Heart left ventricle (tissue), 13 donors: ENCODE data around the gene DHX35.
A peak's percentile ranks its signal among the peaks of the same experiment; 100 is the strongest.

Experiments used
- POLR2A ChIP-seq, 2 donors: fragments of 450-650 bp; IDR thresholded peaks; one replicate each; pipeline ENCODE4 v1.6.1; 2017; ENCODE audit warnings: antibody characterized with exemption in 2 of 2, mild to moderate bottlenecking in 2 of 2, moderate library complexity in 2 of 2
- TF ChIP-seq, protein P1 (sequence below), 12 donors: fragments of 200-600 bp; sonication (generic) in 4 of 12; IDR thresholded peaks; one replicate each; pipeline versions ENCODE4 v1.5.0 to v1.8.0; 2018 to 2022; ENCODE audit warnings: antibody characterized with exemption in 12 of 12, mild to moderate bottlenecking in 5 of 12
- donor health status: ischemic (EF 13 %, LVEDD 7.1; RV severe dilation, severe dysfunction).
- donor health status: DM: no; HTN: yes; CAD: no.
- donor health status: DM: no; HTN: no; CAD: no.
- donor health status: ischemic (EF 25% LVEDD 6.9; RV normal size, moderate dysfunction).
- donor health status: ischemic (EF 25% LVEDD 5.7; RV mildly dilated, moderate dysfunction).
- donor health status: ischemic (EF 35%, LVEDD 5.7; RV mildly dilated, moderate dysfunction).
- donor health status: nonischemic (EF 11% LVEDD 7.7; RV severe dilation, severe dysfunction).
- donor health status: DM: yes; HTN: yes; CAD: no.
- donor health status: PGD.
- donor health status: ischemic (EF 29% LVEDD 5.4; RV normal size, mild dysfunction).
- donor health status: nonischemic (EF 23%, LVEDD 6.1; RV moderate dilation, normal function).

DNA sequence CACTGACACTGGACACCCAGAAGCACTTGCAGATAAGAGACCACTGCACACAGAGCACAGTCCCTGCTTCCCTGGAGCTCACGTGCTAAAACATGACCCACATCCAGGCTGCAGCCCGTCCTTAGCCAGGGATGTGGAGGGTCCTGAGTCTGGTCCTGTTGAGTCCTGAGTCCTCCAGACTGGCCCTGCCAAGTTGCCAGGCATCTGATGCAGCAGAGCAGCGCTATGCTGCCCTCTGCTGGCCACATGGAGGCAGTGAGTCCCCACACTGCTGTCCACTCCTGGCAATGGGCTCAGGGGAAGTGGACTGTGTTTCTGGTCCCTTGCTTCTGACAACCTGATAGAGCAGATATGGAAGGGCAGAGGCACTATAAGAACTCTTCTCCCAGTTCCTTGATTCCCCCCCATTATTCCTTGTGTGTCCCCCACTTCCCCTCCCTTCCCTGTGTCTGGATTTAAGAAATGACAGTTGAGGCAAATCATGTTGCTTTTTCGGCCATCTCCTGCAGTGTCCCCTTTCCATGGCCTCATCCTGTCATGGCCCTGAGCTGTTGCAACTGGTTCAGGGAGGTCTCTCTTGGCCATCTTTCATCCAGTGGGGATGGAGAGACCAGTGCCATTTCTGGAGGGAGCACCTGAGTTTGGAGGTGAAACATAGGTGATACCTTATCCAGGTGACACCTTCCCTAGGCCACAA lies 86.0 kb downstream of the DHX35 start:
- no peak for TF ChIP-seq POLR2A (IDR thresholded peaks at IDR 0.05)
- TF ChIP-seq, protein P1, sequence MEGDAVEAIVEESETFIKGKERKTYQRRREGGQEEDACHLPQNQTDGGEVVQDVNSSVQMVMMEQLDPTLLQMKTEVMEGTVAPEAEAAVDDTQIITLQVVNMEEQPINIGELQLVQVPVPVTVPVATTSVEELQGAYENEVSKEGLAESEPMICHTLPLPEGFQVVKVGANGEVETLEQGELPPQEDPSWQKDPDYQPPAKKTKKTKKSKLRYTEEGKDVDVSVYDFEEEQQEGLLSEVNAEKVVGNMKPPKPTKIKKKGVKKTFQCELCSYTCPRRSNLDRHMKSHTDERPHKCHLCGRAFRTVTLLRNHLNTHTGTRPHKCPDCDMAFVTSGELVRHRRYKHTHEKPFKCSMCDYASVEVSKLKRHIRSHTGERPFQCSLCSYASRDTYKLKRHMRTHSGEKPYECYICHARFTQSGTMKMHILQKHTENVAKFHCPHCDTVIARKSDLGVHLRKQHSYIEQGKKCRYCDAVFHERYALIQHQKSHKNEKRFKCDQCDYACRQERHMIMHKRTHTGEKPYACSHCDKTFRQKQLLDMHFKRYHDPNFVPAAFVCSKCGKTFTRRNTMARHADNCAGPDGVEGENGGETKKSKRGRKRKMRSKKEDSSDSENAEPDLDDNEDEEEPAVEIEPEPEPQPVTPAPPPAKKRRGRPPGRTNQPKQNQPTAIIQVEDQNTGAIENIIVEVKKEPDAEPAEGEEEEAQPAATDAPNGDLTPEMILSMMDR (IDR thresholded peaks at IDR 0.05): peak; percentile 88 to 99 (median 96)
